ENCODE measurements around the gene H3-3A.

DNA sequence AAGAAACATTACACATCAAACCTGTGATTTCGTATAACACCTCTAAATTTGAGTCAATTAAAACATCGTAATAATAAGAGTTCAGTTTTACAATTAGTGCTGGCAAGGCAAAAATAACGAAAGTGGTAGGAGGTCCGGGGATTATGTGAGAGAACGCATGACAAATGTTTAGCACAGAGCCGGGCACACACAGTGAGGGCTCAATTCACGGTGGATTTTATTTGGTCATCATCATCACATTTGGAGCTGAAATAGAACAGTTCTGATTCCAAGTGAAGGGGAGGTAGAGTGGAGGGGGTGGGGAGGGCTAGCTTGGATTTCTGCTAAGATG, 20.0 kb downstream of the H3-3A start:
- TF ChIP-seq, protein P1, sequence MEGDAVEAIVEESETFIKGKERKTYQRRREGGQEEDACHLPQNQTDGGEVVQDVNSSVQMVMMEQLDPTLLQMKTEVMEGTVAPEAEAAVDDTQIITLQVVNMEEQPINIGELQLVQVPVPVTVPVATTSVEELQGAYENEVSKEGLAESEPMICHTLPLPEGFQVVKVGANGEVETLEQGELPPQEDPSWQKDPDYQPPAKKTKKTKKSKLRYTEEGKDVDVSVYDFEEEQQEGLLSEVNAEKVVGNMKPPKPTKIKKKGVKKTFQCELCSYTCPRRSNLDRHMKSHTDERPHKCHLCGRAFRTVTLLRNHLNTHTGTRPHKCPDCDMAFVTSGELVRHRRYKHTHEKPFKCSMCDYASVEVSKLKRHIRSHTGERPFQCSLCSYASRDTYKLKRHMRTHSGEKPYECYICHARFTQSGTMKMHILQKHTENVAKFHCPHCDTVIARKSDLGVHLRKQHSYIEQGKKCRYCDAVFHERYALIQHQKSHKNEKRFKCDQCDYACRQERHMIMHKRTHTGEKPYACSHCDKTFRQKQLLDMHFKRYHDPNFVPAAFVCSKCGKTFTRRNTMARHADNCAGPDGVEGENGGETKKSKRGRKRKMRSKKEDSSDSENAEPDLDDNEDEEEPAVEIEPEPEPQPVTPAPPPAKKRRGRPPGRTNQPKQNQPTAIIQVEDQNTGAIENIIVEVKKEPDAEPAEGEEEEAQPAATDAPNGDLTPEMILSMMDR (IDR thresholded peaks at IDR 0.05): no peak
- TF ChIP-seq POLR2A (IDR thresholded peaks at IDR 0.05) (no peak), EP300 (IDR thresholded peaks at IDR 0.05) (no peak), POLR2AphosphoS5 (IDR thresholded peaks at IDR 0.05) (no peak)
